GM21423 (cell line): ENCODE data around the gene GXYLT2.

Source experiments
- ATAC-seq: cut with Tn5 transposase; IDR thresholded peaks from one replicate; pipeline ENCODE4 v1.9.1; 2021; ENCODE audit warnings: mild to moderate bottlenecking, moderate library complexity; ENCODE audit not compliant: unreplicated experiment

Gene GXYLT2

GRCh38 chr3:72887705-72888545 lies at the start of gene GXYLT2:
Gene GXYLT2 (plus strand): TSS chr3:72888046. CDS start chr3:72888234, 188 bp downstream.
- ATAC-seq: no peak

- ATAC-seq: no peak
These were observed 48.8 kb upstream of the GXYLT2 start for GRCh38 chr3:72839057-72839456.

- no peak for ATAC-seq
These were observed 43.3 kb upstream of the GXYLT2 start for GRCh38 chr3:72844436-72844993.

- ATAC-seq: no peak
These were observed 41.7 kb upstream of the GXYLT2 start for GRCh38 chr3:72846166-72846565.

- ATAC-seq: no peak
These were observed 40.6 kb upstream of the GXYLT2 start for GRCh38 chr3:72847282-72847681.

DNA sequence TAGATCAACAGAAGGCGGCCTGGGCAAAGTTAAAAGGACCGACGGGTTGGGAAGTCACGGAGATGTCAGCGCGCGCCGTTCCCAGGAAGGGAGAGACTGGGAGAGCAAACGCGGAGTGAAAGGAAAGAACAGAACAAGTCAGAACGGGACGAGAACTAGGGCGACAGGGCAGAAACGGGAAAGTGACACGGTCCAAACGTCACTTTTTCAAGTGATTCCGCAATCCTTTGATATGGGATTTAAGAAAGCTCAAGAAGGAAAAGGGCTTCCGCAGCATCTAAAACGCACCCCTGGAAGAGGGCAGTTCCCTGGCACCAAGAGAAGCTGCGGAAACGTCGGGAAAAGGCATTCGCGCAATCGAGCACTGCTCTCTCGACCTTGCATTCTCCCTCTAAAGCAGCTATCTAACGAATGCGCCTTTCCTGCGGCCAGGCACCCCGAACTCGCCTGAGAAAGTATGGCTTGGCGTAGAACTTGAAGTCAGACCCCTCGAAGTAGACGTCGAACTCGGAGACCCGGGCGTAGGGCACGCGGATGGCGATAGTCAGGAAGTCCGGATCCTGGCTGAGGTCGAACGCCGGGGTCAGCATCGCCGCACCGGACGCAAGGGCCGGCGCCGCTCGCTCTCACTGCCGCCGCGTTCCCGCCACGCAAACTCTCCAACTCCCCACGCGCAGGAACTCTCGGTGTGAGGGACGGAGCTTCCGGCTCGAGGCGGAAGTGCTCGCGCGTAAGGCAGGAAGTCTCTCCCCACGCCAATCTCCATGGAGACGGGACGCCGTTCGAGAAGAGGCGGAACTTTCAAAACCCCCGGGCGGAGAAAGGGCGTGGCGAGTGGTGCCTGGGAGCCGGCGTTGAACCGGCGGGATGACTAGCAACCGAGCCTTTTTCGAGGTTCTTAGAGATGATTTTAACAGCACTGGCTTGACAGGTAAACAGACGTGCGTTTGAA lies 39.8 kb upstream of the GXYLT2 start, which contains the start of gene SHQ1:
SHQ1 (minus strand) TSS at position 695 of the 952 bp plus-strand sequence; CDS start at position 590, 105 bp downstream.
- peak; percentile 94 for ATAC-seq

DNA sequence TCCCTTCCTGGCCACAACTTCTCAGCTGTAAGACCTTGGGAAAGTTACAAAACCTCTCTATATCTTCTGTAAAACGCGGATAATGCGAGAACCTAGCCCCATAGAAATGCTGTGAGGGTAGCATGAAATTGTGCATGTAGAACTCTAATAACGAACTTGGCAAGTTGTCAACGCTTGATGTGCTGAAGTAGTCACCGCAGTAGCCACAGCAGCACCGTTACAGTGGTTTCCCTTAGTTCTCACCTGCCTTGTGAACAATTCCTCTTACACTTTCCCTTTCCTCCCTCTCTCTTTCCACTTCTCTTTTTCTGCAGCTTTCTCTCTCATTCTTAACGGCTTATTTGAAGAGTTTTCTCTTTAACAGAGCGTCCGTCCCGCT lies 39.2 kb upstream of the GXYLT2 start:
- ATAC-seq: peak; percentile 46

- ATAC-seq: no peak
These were observed 32.8 kb upstream of the GXYLT2 start for GRCh38 chr3:72855001-72855400.

DNA sequence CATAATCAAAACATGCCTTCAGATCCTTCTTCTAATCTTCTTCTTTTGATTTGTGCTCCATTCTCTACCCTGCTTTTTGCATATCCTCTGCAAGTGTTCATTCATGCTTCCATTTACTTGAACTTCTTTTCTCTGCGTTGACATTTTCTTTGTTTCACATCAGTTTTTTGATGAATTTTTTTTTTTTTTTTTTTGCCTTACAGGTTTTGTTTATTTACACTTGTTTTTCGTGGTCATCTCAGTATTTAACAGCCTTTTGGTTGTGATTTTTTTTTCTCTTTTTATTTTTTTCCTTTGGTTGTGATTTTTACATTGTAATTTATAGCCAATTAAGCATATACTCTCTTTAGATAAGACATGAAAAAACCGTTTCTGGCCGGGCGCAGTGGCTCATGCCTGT lies 27.8 kb upstream of the GXYLT2 start:
- ATAC-seq: no peak

- ATAC-seq: no peak
These were observed 27.0 kb upstream of the GXYLT2 start for GRCh38 chr3:72860846-72861245.

DNA sequence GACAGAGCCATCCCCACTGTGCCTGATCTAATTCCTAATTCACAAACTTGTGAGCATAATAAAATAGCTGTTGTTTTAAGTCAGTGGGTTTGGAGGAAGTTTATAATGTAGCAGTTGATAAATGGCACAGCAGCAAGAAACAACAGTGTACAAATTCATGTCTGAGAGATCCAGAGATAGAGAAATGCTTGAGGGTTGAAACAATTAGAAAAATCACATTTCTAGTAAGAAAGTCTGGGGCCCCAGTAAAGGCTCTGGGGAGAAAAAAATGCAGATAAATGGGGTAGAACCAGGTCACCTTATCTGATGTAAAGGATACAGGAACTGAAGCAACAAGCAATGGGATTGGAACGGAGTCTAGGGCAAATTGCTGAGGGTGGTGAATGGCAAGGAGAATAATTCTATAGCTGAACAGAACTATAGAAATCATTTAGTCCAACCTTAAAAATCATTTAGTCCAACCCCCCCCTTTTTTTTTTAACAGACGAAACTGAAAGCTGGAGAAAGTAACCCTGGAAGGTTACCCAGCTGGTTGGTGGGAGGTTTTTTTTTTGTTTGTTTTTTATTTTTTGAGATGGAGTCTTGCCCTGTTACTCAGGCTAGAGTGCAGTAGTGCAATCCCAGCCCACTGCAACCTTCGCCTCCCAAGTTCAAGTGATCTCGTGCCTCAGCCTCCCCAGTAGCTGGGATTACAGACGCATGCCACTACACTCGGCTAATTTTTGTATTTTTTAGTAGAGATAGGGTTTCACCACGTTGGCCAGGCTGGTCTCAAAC lies 25.3 kb upstream of the GXYLT2 start:
- no peak for ATAC-seq

GRCh38 chr3:72872183-72872582 lies 15.7 kb upstream of the GXYLT2 start:
- no peak for ATAC-seq

GRCh38 chr3:72887343-72887704 lies 522 bp upstream of the GXYLT2 start:
- no peak for ATAC-seq

GRCh38 chr3:72888546-72889309 lies 882 bp downstream of the GXYLT2 start:
- no peak for ATAC-seq

GRCh38 chr3:72889310-72890165 lies 1.7 kb downstream of the GXYLT2 start:
- no peak for ATAC-seq

GRCh38 chr3:72890166-72890925 lies 2.5 kb downstream of the GXYLT2 start:
- ATAC-seq: no peak

DNA sequence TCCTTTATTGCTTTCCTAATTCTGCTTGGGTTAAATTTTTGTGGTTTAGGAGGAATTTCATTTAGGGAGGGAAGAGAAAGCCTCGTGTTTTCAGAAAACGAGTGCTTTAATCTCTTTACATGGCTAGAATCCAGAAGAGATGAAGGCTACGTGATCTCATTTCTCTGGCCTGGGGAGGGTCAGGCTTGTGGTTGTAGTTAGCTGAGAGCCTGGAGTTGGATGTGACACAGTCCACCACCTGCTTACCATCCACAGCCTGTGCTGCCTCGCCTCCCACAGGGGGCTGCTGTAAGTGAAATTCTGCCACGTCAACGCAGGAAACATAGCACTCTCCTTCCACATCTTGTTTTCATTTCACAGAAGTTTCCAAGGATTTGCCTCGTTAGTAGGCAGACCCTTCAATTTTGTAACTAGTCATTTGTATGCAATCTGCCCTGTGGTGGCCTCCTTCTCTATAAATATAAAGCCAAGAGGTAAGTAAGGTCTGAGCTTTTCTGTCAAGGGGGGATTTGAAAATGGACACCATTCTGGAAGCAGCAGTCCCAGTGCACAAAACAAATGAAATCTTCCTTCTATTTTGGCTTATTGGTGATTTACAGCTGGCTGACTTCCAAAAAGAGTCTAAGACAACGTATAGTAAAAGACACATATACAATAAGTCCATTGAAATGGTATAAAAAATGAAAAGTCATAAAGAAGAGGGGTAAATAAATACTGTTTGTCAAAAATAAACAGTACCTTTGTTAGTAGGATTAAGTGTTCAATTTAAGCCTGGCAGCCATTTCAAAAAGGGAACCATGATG lies 3.4 kb downstream of the GXYLT2 start:
- ATAC-seq: no peak
